ENCODE results near the gene CDKAL1.

DNA sequence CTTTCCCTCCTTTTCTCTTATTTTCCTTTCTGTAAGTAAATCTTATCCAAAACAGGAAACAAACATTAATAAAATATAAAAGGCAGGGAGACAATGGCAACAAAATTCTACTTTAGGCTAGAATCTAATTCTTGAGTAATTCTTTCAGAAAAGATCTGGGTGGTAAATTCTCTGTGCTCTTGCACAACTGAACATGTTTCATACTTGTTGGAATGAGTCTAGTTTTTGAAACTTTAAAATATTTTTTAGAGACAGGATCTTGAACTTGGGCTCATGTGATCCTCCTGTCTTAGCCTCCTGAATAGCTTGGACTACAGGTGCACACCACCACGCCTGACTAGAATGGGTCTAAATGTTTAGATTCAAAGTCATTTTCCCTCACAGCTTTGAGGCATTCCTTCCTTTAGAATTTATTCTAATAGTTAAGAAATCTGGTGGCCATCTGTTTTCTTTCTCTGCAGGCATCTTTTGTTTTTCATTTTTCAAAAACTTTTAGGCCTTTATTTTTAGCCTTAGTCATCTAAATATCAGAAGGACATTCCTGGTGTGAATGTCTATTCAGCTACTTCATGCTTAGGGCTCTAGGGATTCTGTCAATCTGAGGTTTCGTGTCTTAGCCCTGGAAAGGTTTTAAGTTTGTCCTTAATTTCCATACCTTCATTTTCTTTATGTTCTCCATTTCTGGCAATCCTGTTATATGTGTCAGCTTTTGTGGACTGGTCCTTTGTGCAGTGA, 76.5 kb downstream of the CDKAL1 start:
- TF ChIP-seq EP300 (IDR thresholded peaks at IDR 0.05) (no peak), CTCF (IDR thresholded peaks at IDR 0.05) (no peak), POLR2AphosphoS5 (IDR thresholded peaks at IDR 0.05) (no peak)
